OCI-LY3 (cell line): ENCODE measurements around the gene AHNAK2.

Experiments used
- EZH2phosphoT487 ChIP-seq: fragments of 200-600 bp; shearing (Covaris generic); IDR thresholded peaks from 2 replicates; pipeline ENCODE4 v1.6.1; 2018; ENCODE audit warnings: antibody characterized with exemption, mixed run types, low read depth
- TF ChIP-seq, protein P1 (sequence below): fragments of 200-600, 300-600 bp; sonication (generic); IDR thresholded peaks from 2 replicates; pipeline ENCODE4 v1.5.1; 2014; ENCODE audit warnings: antibody characterized with exemption, low read length, low read depth

DNA sequence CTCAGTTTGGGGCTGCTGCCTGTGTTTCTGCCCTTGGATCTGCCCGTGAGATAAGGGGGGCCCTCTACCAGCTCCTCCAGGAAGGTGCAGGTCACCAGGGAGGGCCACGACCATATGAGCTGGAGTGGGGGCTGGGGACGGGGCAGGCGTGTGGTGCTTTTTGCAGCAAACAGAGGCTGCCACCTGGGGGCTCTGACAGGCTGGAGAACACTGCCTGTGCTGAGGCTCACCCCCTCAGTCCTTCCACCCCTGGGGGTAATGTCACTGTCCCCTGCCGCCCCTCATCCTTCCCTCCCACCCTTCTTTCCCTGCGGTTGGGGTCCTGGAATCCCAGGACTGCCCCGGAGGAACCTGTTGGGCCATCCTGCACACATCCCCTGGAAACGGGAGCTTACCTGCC is 50.3 kb downstream of the AHNAK2 start:
- TF ChIP-seq, protein P1, sequence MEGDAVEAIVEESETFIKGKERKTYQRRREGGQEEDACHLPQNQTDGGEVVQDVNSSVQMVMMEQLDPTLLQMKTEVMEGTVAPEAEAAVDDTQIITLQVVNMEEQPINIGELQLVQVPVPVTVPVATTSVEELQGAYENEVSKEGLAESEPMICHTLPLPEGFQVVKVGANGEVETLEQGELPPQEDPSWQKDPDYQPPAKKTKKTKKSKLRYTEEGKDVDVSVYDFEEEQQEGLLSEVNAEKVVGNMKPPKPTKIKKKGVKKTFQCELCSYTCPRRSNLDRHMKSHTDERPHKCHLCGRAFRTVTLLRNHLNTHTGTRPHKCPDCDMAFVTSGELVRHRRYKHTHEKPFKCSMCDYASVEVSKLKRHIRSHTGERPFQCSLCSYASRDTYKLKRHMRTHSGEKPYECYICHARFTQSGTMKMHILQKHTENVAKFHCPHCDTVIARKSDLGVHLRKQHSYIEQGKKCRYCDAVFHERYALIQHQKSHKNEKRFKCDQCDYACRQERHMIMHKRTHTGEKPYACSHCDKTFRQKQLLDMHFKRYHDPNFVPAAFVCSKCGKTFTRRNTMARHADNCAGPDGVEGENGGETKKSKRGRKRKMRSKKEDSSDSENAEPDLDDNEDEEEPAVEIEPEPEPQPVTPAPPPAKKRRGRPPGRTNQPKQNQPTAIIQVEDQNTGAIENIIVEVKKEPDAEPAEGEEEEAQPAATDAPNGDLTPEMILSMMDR: peak; percentile 20
- no peak for TF ChIP-seq EZH2phosphoT487
